ENCODE measurements around the gene NXNL1. TPM values are rescaled to one million over a fixed set of nuclear protein-coding genes. Genes with fewer than 3 reads are reported as not detected.

NXNL1 gene
- total RNA-seq, 4 donors from 2014 or later: not detected

GRCh38 chr19:17469481-17470067 is 8.8 kb upstream of the NXNL1 start:
- Histone ChIP-seq H3K27me3 (no peaks in the 10 kb centered on the region), H3K4me1 (peaks cover 10 to 67% (median 26%) of the 10 kb centered on the region in 3 donors), H3K9me3 (no peaks in the 10 kb centered on the region), H3K4me3 (peak overlapping the region; percentile 64 to 95 (median 84)), H3K27ac (peak overlapping the region; percentile 86 to 95 (median 90)), H3K36me3 (no peaks in the 10 kb centered on the region)
- no peak for TF ChIP-seq CTCF (IDR thresholded peaks at IDR 0.05)
- TF ChIP-seq POLR2A (IDR thresholded peaks at IDR 0.05): no peak
- DNase-seq: peak; percentile 96
- WGBS, 2 donors: 1 to 3% methylated on average over 6 to 14 of the region's 31 CpGs
- intact Hi-C loops (cut with DNase I): loop anchor here (10.0 kb wide), 1 partner anchor 75 kb away; the partner anchor contains the start of gene CCDC194

- no peak for DNase-seq
- TF ChIP-seq CTCF (IDR thresholded peaks at IDR 0.05): no peak
- no peak for TF ChIP-seq POLR2A (IDR thresholded peaks at IDR 0.05)
- H3K27ac ChIP-seq: peak overlapping the region; percentile 86 to 95 (median 90)
- no peaks in the 10 kb centered on the region for H3K9me3 ChIP-seq
- intact Hi-C loops (cut with DNase I): loop anchor here (10.0 kb wide), 1 partner anchor 74 kb away; the partner anchor contains the start of gene CCDC194
- H3K4me1 ChIP-seq: peaks cover 10 to 67% (median 26%) of the 10 kb centered on the region in 3 donors
- H3K27me3 ChIP-seq: no peaks in the 10 kb centered on the region
- H3K4me3 ChIP-seq: peak overlapping the region; percentile 64 to 95 (median 84)
- H3K36me3 ChIP-seq: no peaks in the 10 kb centered on the region
- 11% methylated on average over 10 to 18 of the region's 19 CpGs for WGBS, 2 donors
These were observed 8.4 kb upstream of the NXNL1 start for GRCh38 chr19:17469092-17469480.

GRCh38 chr19:17468302-17469091 is 7.8 kb upstream of the NXNL1 start:
- Histone ChIP-seq H3K27me3 (no peaks in the 10 kb centered on the region), H3K4me1 (peaks cover 10 to 67% (median 26%) of the 10 kb centered on the region in 3 donors), H3K36me3 (no peaks in the 10 kb centered on the region), H3K9me3 (no peaks in the 10 kb centered on the region), H3K4me3 (peak overlapping the region; percentile 64 to 95 (median 84)), H3K27ac (peak overlapping the region; percentile 86 to 95 (median 90))
- 41 to 57% methylated on average over 5 to 17 of the region's 25 CpGs for WGBS, 2 donors
- intact Hi-C loops (cut with DNase I): loop anchor here (10.0 kb wide), 1 partner anchor 74 kb away; the partner anchor contains the start of gene CCDC194
- DNase-seq: no peak
- no peak for TF ChIP-seq POLR2A (IDR thresholded peaks at IDR 0.05)
- TF ChIP-seq CTCF (IDR thresholded peaks at IDR 0.05): no peak

GRCh38 chr19:17467471-17468301 is 7.0 kb upstream of the NXNL1 start:
- intact Hi-C loops (cut with DNase I): loop anchor here (10.0 kb wide), 1 partner anchor 73 kb away; the partner anchor contains the start of gene CCDC194
- Histone ChIP-seq H3K36me3 (no peaks in the 10 kb centered on the region), H3K4me3 (no peak overlapping the region), H3K27ac (peak overlapping the region; percentile 86 to 95 (median 90)), H3K9me3 (no peaks in the 10 kb centered on the region), H3K4me1 (peaks cover 10 to 58% (median 26%) of the 10 kb centered on the region in 3 donors), H3K27me3 (no peaks in the 10 kb centered on the region)
- WGBS, 2 donors: 36 to 45% methylated on average over 11 to 12 of the region's 12 CpGs
- DNase-seq: no peak
- TF ChIP-seq CTCF (IDR thresholded peaks at IDR 0.05): no peak
- TF ChIP-seq POLR2A (IDR thresholded peaks at IDR 0.05): no peak

Data from esophagus squamous epithelium (tissue), 5 donors.